ENCODE measurements around the gene IRX3.
A peak's percentile ranks its signal among the peaks of the same experiment; 100 is the strongest.

The IRX3 gene

GRCh38 chr16:54288835-54289241 is 2.3 kb upstream of the IRX3 start:
- no peak overlapping the region for H3K4me3 ChIP-seq
- H3K4me2 ChIP-seq, result no peak overlapping the region
- TF ChIP-seq Cebpa-rat (IDR thresholded peaks at IDR 0.05), result no peak
- H3K36me3 ChIP-seq, result no peaks in the 10 kb centered on the region
- H3K9ac ChIP-seq, result no peak overlapping the region
- H3K27me3 ChIP-seq, result peaks cover 84 to 98% (median 94%) of the 10 kb centered on the region in 11 experiments
- peaks cover 29 to 38% (median 34%) of the 10 kb centered on the region in 10 experiments; a peak in 19 of 20 replicates for H3K4me1 ChIP-seq
- H4K20me1 ChIP-seq, result peaks cover 0 to 73% (median 54%) of the 10 kb centered on the region in 11 experiments; a peak in 19 of 22 replicates
- H3K27ac ChIP-seq, result no peak overlapping the region
- peaks cover 0 to 19% (median 10%) of the 10 kb centered on the region in 11 experiments; a peak in 11 of 22 replicates for H3K9me3 ChIP-seq (replicated peaks in 1 of 11)

- H3K4me1 ChIP-seq, result peaks cover 30 to 40% (median 36%) of the 10 kb centered on the region in 10 experiments; a peak in 19 of 20 replicates
- peaks cover 0 to 19% (median 10%) of the 10 kb centered on the region in 11 experiments; a peak in 11 of 22 replicates for H3K9me3 ChIP-seq (replicated peaks in 1 of 11)
- no peak for TF ChIP-seq Cebpa-rat (IDR thresholded peaks at IDR 0.05)
- H3K4me3 ChIP-seq, result peak overlapping the region in 1 of 10 experiments; percentile 62; a peak in 2 of 20 replicates
- peaks cover 90 to 100% (median 97%) of the 10 kb centered on the region in 11 experiments for H3K27me3 ChIP-seq
- H3K36me3 ChIP-seq, result no peaks in the 10 kb centered on the region
- H3K9ac ChIP-seq, result no peak overlapping the region
- peak overlapping the region in 1 of 11 experiments; percentile 89; a peak in 1 of 22 replicates for H3K4me2 ChIP-seq
- no peak overlapping the region for H3K27ac ChIP-seq
- peaks cover 0 to 79% (median 59%) of the 10 kb centered on the region in 11 experiments; a peak in 19 of 22 replicates for H4K20me1 ChIP-seq
These were observed 1.6 kb upstream of the IRX3 start for GRCh38 chr16:54288030-54288834.

GRCh38 chr16:54287131-54288029 is 793 bp upstream of the IRX3 start:
- Histone ChIP-seq H3K36me3 (no peaks in the 10 kb centered on the region), H3K27me3 (peaks cover 99 to 100% (median 100%) of the 10 kb centered on the region in 11 experiments), H3K9ac (peak overlapping the region in 5 of 11 experiments; percentile 7 to 55 (median 19); a peak in 7 of 22 replicates), H3K4me2 (peak overlapping the region; percentile 78 to 98 (median 91)), H3K27ac (no peak overlapping the region), H3K4me1 (peaks cover 30 to 40% (median 36%) of the 10 kb centered on the region in 10 experiments; a peak in 19 of 20 replicates), H4K20me1 (peaks cover 0 to 87% (median 67%) of the 10 kb centered on the region in 11 experiments; a peak in 19 of 22 replicates), H3K9me3 (replicated peaks in 1 of 11) (peaks cover 0 to 19% (median 10%) of the 10 kb centered on the region in 11 experiments; a peak in 11 of 22 replicates), H3K4me3 (peak overlapping the region; percentile 49 to 68 (median 58))
- TF ChIP-seq Cebpa-rat (IDR thresholded peaks at IDR 0.05), result no peak

- Histone ChIP-seq H3K4me3 (peak overlapping the region; percentile 49 to 68 (median 58)), H3K27ac (no peak overlapping the region)
These were observed 559 bp downstream of the IRX3 start for GRCh38 chr16:54286090-54286365.

GRCh38 chr16:54285414-54286089 is 1.0 kb downstream of the IRX3 start:
- Histone ChIP-seq H3K27me3 (peaks cover 100% of the 10 kb centered on the region in 11 experiments), H3K4me1 (peaks cover 30 to 40% (median 36%) of the 10 kb centered on the region in 10 experiments; a peak in 19 of 20 replicates), H4K20me1 (peaks cover 0 to 89% (median 69%) of the 10 kb centered on the region in 11 experiments; a peak in 19 of 22 replicates), H3K4me3 (peak overlapping the region; percentile 49 to 68 (median 58)), H3K9me3 (replicated peaks in 1 of 11) (peaks cover 0 to 19% (median 10%) of the 10 kb centered on the region in 11 experiments; a peak in 11 of 22 replicates), H3K9ac (peak overlapping the region in 1 of 11 experiments; percentile 47; a peak in 1 of 22 replicates), H3K4me2 (peak overlapping the region; percentile 78 to 98 (median 91)), H3K36me3 (no peaks in the 10 kb centered on the region), H3K27ac (no peak overlapping the region)
- TF ChIP-seq Cebpa-rat (IDR thresholded peaks at IDR 0.05), result no peak

More at GRCh38 chr16:54286090-54286365, 559 bp downstream of the IRX3 start:
- Histone ChIP-seq H3K9ac (peak overlapping the region in 5 of 11 experiments; percentile 7 to 55 (median 42); a peak in 6 of 22 replicates), H3K27me3 (peaks cover 100% of the 10 kb centered on the region in 11 experiments), H4K20me1 (peaks cover 0 to 89% (median 69%) of the 10 kb centered on the region in 11 experiments; a peak in 19 of 22 replicates), H3K9me3 (replicated peaks in 1 of 11) (peaks cover 0 to 19% (median 10%) of the 10 kb centered on the region in 11 experiments; a peak in 11 of 22 replicates), H3K36me3 (no peaks in the 10 kb centered on the region), H3K4me1 (peaks cover 30 to 40% (median 36%) of the 10 kb centered on the region in 10 experiments; a peak in 19 of 20 replicates), H3K4me2 (peak overlapping the region; percentile 78 to 98 (median 91))
- no peak for TF ChIP-seq Cebpa-rat (IDR thresholded peaks at IDR 0.05)

GRCh38 chr16:54284931-54285413 is 1.6 kb downstream of the IRX3 start:
- Histone ChIP-seq H3K36me3 (no peaks in the 10 kb centered on the region), H4K20me1 (peaks cover 0 to 87% (median 64%) of the 10 kb centered on the region in 11 experiments; a peak in 19 of 22 replicates), H3K4me2 (peak overlapping the region; percentile 78 to 98 (median 91)), H3K9me3 (replicated peaks in 1 of 11) (peaks cover 0 to 18% (median 10%) of the 10 kb centered on the region in 11 experiments; a peak in 11 of 22 replicates), H3K27ac (no peak overlapping the region), H3K27me3 (peaks cover 99 to 100% (median 100%) of the 10 kb centered on the region in 11 experiments), H3K4me1 (peaks cover 30 to 40% (median 36%) of the 10 kb centered on the region in 10 experiments; a peak in 19 of 20 replicates), H3K4me3 (peak overlapping the region; percentile 37 to 68 (median 52); a peak in 17 of 20 replicates), H3K9ac (no peak overlapping the region)
- no peak for TF ChIP-seq Cebpa-rat (IDR thresholded peaks at IDR 0.05)

- Histone ChIP-seq H3K9ac (no peak overlapping the region), H4K20me1 (peaks cover 0 to 81% (median 62%) of the 10 kb centered on the region in 11 experiments; a peak in 19 of 22 replicates), H3K27ac (no peak overlapping the region), H3K9me3 (replicated peaks in 1 of 11) (peaks cover 0 to 16% (median 10%) of the 10 kb centered on the region in 11 experiments; a peak in 11 of 22 replicates), H3K27me3 (peaks cover 94 to 100% (median 100%) of the 10 kb centered on the region in 11 experiments), H3K36me3 (no peaks in the 10 kb centered on the region), H3K4me2 (peak overlapping the region; percentile 62 to 98 (median 89)), H3K4me3 (peak overlapping the region; percentile 37 to 68 (median 45); a peak in 17 of 20 replicates), H3K4me1 (peaks cover 30 to 40% (median 36%) of the 10 kb centered on the region in 10 experiments; a peak in 19 of 20 replicates)
- no peak for TF ChIP-seq Cebpa-rat (IDR thresholded peaks at IDR 0.05)
These were observed 2.2 kb downstream of the IRX3 start for GRCh38 chr16:54284319-54284930.

Measured in BLaER1 treated with 17β-estradiol and CSF1 and Interleukin-3, amounts not matched to agents 10 nM and 100 nM (cell line).